ENCODE measurements around the gene KRT26. TPM values are rescaled to one million over a fixed set of nuclear protein-coding genes. Genes with fewer than 3 reads are reported as not detected.
A peak's percentile ranks its signal among the peaks of the same experiment; 100 is the strongest.

Gene KRT26
- total RNA-seq, 4 donors from 2014 or later: not detected

GRCh38 chr17:40760105-40761016, 11.6 kb downstream of the KRT26 start:
- DNase-seq (no peak), ATAC-seq (no peak)
- TF ChIP-seq CTCF (IDR thresholded peaks at IDR 0.05 in 4 of 5, conservative IDR thresholded peaks at IDR 0.05 in 1 of 5): no peak
- TF ChIP-seq POLR2A (IDR thresholded peaks at IDR 0.05): no peak
- H3K4me1 ChIP-seq: no peaks in the 10 kb centered on the region
- H3K27me3 ChIP-seq: peaks cover 0 to 5% (median 0%) of the 10 kb centered on the region in 3 donors
- H3K27ac ChIP-seq: no peak overlapping the region
- intact Hi-C loops (cut with DNase I; ENCODE audit: low total_unique reads): no loop called here
- no peaks in the 10 kb centered on the region for H3K36me3 ChIP-seq
- peaks cover 0 to 19% (median 9%) of the 10 kb centered on the region in 3 donors for H3K9me3 ChIP-seq
- H3K4me3 ChIP-seq: peak overlapping the region in 1 of 4 donors; percentile 0
- in situ Hi-C loops (cut with MboI; ENCODE audit: low sequenced_read_pairs in 4 of 4): no loop called here

GRCh38 chr17:40755231-40755630, 16.8 kb downstream of the KRT26 start, which contains the start of gene KRT25:
KRT25 (minus strand) TSS chr17:40755331; CDS start chr17:40755271, 60 bp downstream.
- Histone ChIP-seq H3K27me3 (peaks cover 0 to 9% (median 8%) of the 10 kb centered on the region in 3 donors), H3K36me3 (no peaks in the 10 kb centered on the region), H3K4me1 (no peaks in the 10 kb centered on the region), H3K4me3 (no peak within 1 kb of the TSS), H3K9me3 (peaks cover 0 to 7% (median 6%) of the 10 kb centered on the region in 3 donors), H3K27ac (no peak within 1 kb of the TSS)
- in situ Hi-C loops (cut with MboI; ENCODE audit: low sequenced_read_pairs in 4 of 4) (no loop called here), intact Hi-C loops (cut with DNase I; ENCODE audit: low total_unique reads) (no loop called here)
- TF ChIP-seq POLR2A (IDR thresholded peaks at IDR 0.05) (no peak), CTCF (IDR thresholded peaks at IDR 0.05 in 4 of 5, conservative IDR thresholded peaks at IDR 0.05 in 1 of 5) (no peak)
- ATAC-seq (no peak), DNase-seq (no peak)

GRCh38 chr17:40753804-40754203, 18.2 kb downstream of the KRT26 start:
- Histone ChIP-seq H3K4me1 (no peaks in the 10 kb centered on the region), H3K27me3 (peaks cover 0 to 9% (median 3%) of the 10 kb centered on the region in 3 donors), H3K36me3 (no peaks in the 10 kb centered on the region), H3K9me3 (no peaks in the 10 kb centered on the region), H3K4me3 (no peak overlapping the region), H3K27ac (no peak overlapping the region)
- in situ Hi-C loops (cut with MboI; ENCODE audit: low sequenced_read_pairs in 4 of 4): no loop called here
- TF ChIP-seq CTCF (IDR thresholded peaks at IDR 0.05 in 4 of 5, conservative IDR thresholded peaks at IDR 0.05 in 1 of 5) (no peak), POLR2A (IDR thresholded peaks at IDR 0.05) (no peak)
- DNase-seq (no peak), ATAC-seq (no peak)
- intact Hi-C loops (cut with DNase I; ENCODE audit: low total_unique reads): no loop called here

- Histone ChIP-seq H3K27me3 (peaks cover 0 to 9% (median 3%) of the 10 kb centered on the region in 3 donors), H3K4me3 (no peak overlapping the region), H3K27ac (no peak overlapping the region), H3K4me1 (no peaks in the 10 kb centered on the region), H3K36me3 (no peaks in the 10 kb centered on the region), H3K9me3 (no peaks in the 10 kb centered on the region)
- DNase-seq: no peak
- no peak for ATAC-seq
- intact Hi-C loops (cut with DNase I; ENCODE audit: low total_unique reads) (no loop called here), in situ Hi-C loops (cut with MboI; ENCODE audit: low sequenced_read_pairs in 4 of 4) (no loop called here)
- no peak for TF ChIP-seq CTCF (IDR thresholded peaks at IDR 0.05 in 4 of 5, conservative IDR thresholded peaks at IDR 0.05 in 1 of 5)
- TF ChIP-seq POLR2A (IDR thresholded peaks at IDR 0.05): no peak
Observed at GRCh38 chr17:40751065-40751464, 20.9 kb downstream of the KRT26 start.
